ENCODE results near the gene HBP1.
"Not testable (repeated sequence)": the region's sequence is repeated elsewhere in the genome, so short reads cannot be mapped to it uniquely, and the experiment has no call there.

HBP1 gene

GRCh38 chr7:107128748-107129147, 40.1 kb upstream of the HBP1 start:
- DNase-seq (ENCODE audit: low read depth): no peak
- TF ChIP-seq CTCF (conservative IDR thresholded peaks at IDR 0.05; ENCODE audit: low read depth, low read length): no peak
- H3K4me3 ChIP-seq (ENCODE audit: low read depth, low read length): no peak overlapping the region

- peak; percentile 59 for DNase-seq (ENCODE audit: low read depth)
- TF ChIP-seq CTCF (conservative IDR thresholded peaks at IDR 0.05; ENCODE audit: low read depth, low read length): peak; percentile 40
- H3K4me3 ChIP-seq (ENCODE audit: low read depth, low read length): no peak overlapping the region
These were observed 38.1 kb upstream of the HBP1 start for GRCh38 chr7:107130487-107131220.

GRCh38 chr7:107133396-107133795, 35.4 kb upstream of the HBP1 start:
- no peak for TF ChIP-seq CTCF (conservative IDR thresholded peaks at IDR 0.05; ENCODE audit: low read depth, low read length)
- H3K4me3 ChIP-seq (ENCODE audit: low read depth, low read length): no peak overlapping the region
- no peak for DNase-seq (ENCODE audit: low read depth)

- H3K4me3 ChIP-seq (ENCODE audit: low read depth, low read length): no peak overlapping the region
- TF ChIP-seq CTCF (conservative IDR thresholded peaks at IDR 0.05; ENCODE audit: low read depth, low read length): no peak
These were observed 29.9 kb upstream of the HBP1 start for GRCh38 chr7:107138696-107139420.

GRCh38 chr7:107143875-107144274, 24.9 kb upstream of the HBP1 start:
- H3K4me3 ChIP-seq (ENCODE audit: low read depth, low read length): not testable (repeated sequence)

More at GRCh38 chr7:107138696-107139420, 29.9 kb upstream of the HBP1 start:
- DNase-seq (ENCODE audit: low read depth): peak; percentile 16

GRCh38 chr7:107145067-107145838, 23.6 kb upstream of the HBP1 start:
- DNase-seq (ENCODE audit: low read depth): no peak
- no peak overlapping the region for H3K4me3 ChIP-seq (ENCODE audit: low read depth, low read length)
- no peak for TF ChIP-seq CTCF (conservative IDR thresholded peaks at IDR 0.05; ENCODE audit: low read depth, low read length)

More at GRCh38 chr7:107143875-107144274, 24.9 kb upstream of the HBP1 start:
- DNase-seq (ENCODE audit: low read depth): not testable (repeated sequence)

Data from choroid plexus epithelial cell (primary cell).